ENCODE measurements around the gene POLK.
"Not testable (repeated sequence)": the region's sequence is repeated elsewhere in the genome, so short reads cannot be mapped to it uniquely, and the experiment has no call there.

GRCh38 chr5:75610859-75611310 lies 99.2 kb downstream of the POLK start:
- TF ChIP-seq CTCF (conservative IDR thresholded peaks at IDR 0.05; ENCODE audit: low read length); EZH2phosphoT487 (IDR thresholded peaks at IDR 0.05; ENCODE audit: borderline replicate concordance, low read depth, low read length): not testable (repeated sequence)
